Naive thymus-derived CD8-positive, alpha-beta T cell (primary cell): ENCODE data around the gene SELENOW. TPM values are rescaled to one million over a fixed set of nuclear protein-coding genes. Genes with fewer than 3 reads are reported as not detected.
A peak's percentile ranks its signal among the peaks of the same experiment; 100 is the strongest.
"Not testable (repeated sequence)": the region's sequence is repeated elsewhere in the genome, so short reads cannot be mapped to it uniquely, and the experiment has no call there.

Experiments
- ATAC-seq, 2 donors: fragments of 150-1000 bp; cut with Tn5 transposase in 1 of 2; sonication (Bioruptor Pico), chemical (Tn5 transposase) in 1 of 2; 1 replicate in 1 of 2; 2 replicates in 1 of 2; pipeline ENCODE4 v1.10.0; 2021; ENCODE audit warnings: mild to moderate bottlenecking in 2 of 2, moderate library complexity in 2 of 2
- POLR2A ChIA-PET: fragments of 350-600 bp; sonication (Branson Sonifier 250); formaldehyde crosslinking; loops from one replicate; lab custom pipeline; 2021; ENCODE audit warnings: antibody characterized with exemption; lab: Charles Lee
- DNase-seq, 10 donors: peaks; one replicate each; pipeline versions ENCODE4 v3.0.0 to v3.0.0-alpha.2; 2020 to 2022
- H3K27ac Mint-ChIP-seq, 10 donors: one replicate each; pipeline ENCODE4 v1.8.0; 2020 to 2022; ENCODE audit warnings: mild to moderate bottlenecking in 10 of 10, mixed read lengths in 10 of 10, moderate library complexity in 4 of 10, inconsistent platforms in 1 of 10
- H3K27me3 Mint-ChIP-seq, 5 donors: one replicate each; pipeline ENCODE4 v1.8.0; 2021 to 2022; ENCODE audit warnings: mixed read lengths in 5 of 5
- H3K36me3 Mint-ChIP-seq, 3 donors: one replicate each; pipeline ENCODE4 v1.8.0; 2020 to 2022; ENCODE audit warnings: mixed read lengths in 3 of 3, mild to moderate bottlenecking in 2 of 3, inconsistent platforms in 1 of 3
- H3K4me1 Mint-ChIP-seq, 4 donors: one replicate each; pipeline ENCODE4 v1.8.0; 2021 to 2022; ENCODE audit warnings: mixed read lengths in 4 of 4
- H3K4me3 Mint-ChIP-seq, 10 donors: one replicate each; pipeline ENCODE4 v1.8.0; 2020 to 2022; ENCODE audit warnings: mild to moderate bottlenecking in 10 of 10, mixed read lengths in 10 of 10, moderate library complexity in 6 of 10, inconsistent platforms in 1 of 10
- H3K9me3 Mint-ChIP-seq, 9 donors: one replicate each; pipeline ENCODE4 v1.8.0; 2020 to 2022; ENCODE audit warnings: mixed read lengths in 9 of 9, mild to moderate bottlenecking in 3 of 9, inconsistent platforms in 1 of 9, moderate library complexity in 1 of 9
- polyA plus RNA-seq, 3 donors: library from polyadenylated mRNA; unstranded; fragments of 300-500 nt; fragmentation: Illumina TruSeq; gene quantifications; one replicate each; pipeline ENCODE4 v1.2.3, GENCODE V29; 2021
- total RNA-seq, 8 experiments: library from RNA in 2 of 8; stranded (reverse) in 2 of 8; gene quantifications; one replicate each; pipeline ENCODE4 v1.2.3 and lab custom pipeline; 2021 to 2026

SELENOW gene
- total and polyA plus RNA-seq, 5 experiments from 2014 or later: 93.3 to 427 (median 312) TPM

GRCh38 chr19:47776568-47776967, 1.9 kb upstream of the SELENOW start:
- Mint-ChIP-seq H3K27me3 (peaks cover 0 to under 1% (median 0%) of the 10 kb centered on the region in 5 donors), H3K4me3 (peak overlapping the region in 6 of 10 donors; percentile 2 to 98 (median 14)), H3K4me1 (peaks cover 14 to 49% (median 28%) of the 10 kb centered on the region in 4 donors), H3K36me3 (peaks cover 0 to 7% (median 0%) of the 10 kb centered on the region in 3 donors), H3K9me3 (no peaks in the 10 kb centered on the region), H3K27ac (peak overlapping the region in 4 of 10 donors; percentile 9 to 48 (median 30))
- DNase-seq (no peak), ATAC-seq (no peak)
- POLR2A ChIA-PET: interaction anchor here (0.6 to 0.7 kb wide), 4 partner anchors 11 to 709 kb away, joined by 3 to 8 read pairs (median 4); no protein-coding TSS in a partner anchor

- peaks cover 0 to 16% (median 0%) of the 10 kb centered on the region in 3 donors for H3K36me3 Mint-ChIP-seq
- POLR2A ChIA-PET: interaction anchor here (0.7 to 2.7 kb wide), 3 partner anchors 29 to 34 kb away, joined by 3 to 9 read pairs (median 7); partner anchors contain the start of gene NOP53
- DNase-seq, H3K9me3 Mint-ChIP-seq, H3K27me3 Mint-ChIP-seq, ATAC-seq: not testable (repeated sequence)
- peak overlapping the region; percentile 90 to 98 (median 94) for H3K4me3 Mint-ChIP-seq
- H3K27ac Mint-ChIP-seq: peak overlapping the region in 9 of 10 donors; percentile 37 to 98 (median 95)
- H3K4me1 Mint-ChIP-seq: peaks cover 16 to 49% (median 30%) of the 10 kb centered on the region in 4 donors
Observed at GRCh38 chr19:47777245-47778048, 1.1 kb upstream of the SELENOW start.

- Mint-ChIP-seq H3K36me3 (peaks cover 0 to 29% (median 3%) of the 10 kb centered on the region in 3 donors), H3K27ac (peak overlapping the region; percentile 86 to 98 (median 95)), H3K27me3 (no peaks in the 10 kb centered on the region), H3K4me3 (peak overlapping the region; percentile 90 to 98 (median 94)), H3K4me1 (peaks cover 14 to 49% (median 31%) of the 10 kb centered on the region in 4 donors), H3K9me3 (no peaks in the 10 kb centered on the region)
- ATAC-seq: peak; percentile 3 to 33
- POLR2A ChIA-PET: interaction anchor here (1.8 to 2.7 kb wide), 2 partner anchors 31 to 34 kb away, joined by 7 to 9 read pairs; partner anchors contain the start of gene NOP53
- no peak for DNase-seq
Observed at GRCh38 chr19:47778954-47779351, 450 bp downstream of the SELENOW start.

- Mint-ChIP-seq H3K9me3 (no peaks in the 10 kb centered on the region), H3K27ac (peak overlapping the region; percentile 86 to 98 (median 95)), H3K36me3 (peaks cover 0 to 36% (median 3%) of the 10 kb centered on the region in 3 donors), H3K4me1 (peaks cover 14 to 49% (median 31%) of the 10 kb centered on the region in 4 donors), H3K27me3 (no peaks in the 10 kb centered on the region), H3K4me3 (peak overlapping the region; percentile 90 to 98 (median 94))
- POLR2A ChIA-PET: interaction anchor here (2.7 kb wide), 1 partner anchor 34 kb away, joined by 9 read pairs; the partner anchor contains the start of gene NOP53
- DNase-seq (no peak), ATAC-seq (no peak)
Observed at GRCh38 chr19:47779524-47780214, 1.2 kb downstream of the SELENOW start.

GRCh38 chr19:47780215-47780551, 1.7 kb downstream of the SELENOW start:
- POLR2A ChIA-PET: interaction anchor here (2.7 kb wide), 1 partner anchor 35 kb away, joined by 9 read pairs; the partner anchor contains the start of gene NOP53
- Mint-ChIP-seq H3K27ac (peak overlapping the region; percentile 70 to 98 (median 87)), H3K36me3 (peaks cover 0 to 41% (median 3%) of the 10 kb centered on the region in 3 donors)

GRCh38 chr19:47781590-47782262, 3.2 kb downstream of the SELENOW start:
- POLR2A ChIA-PET: interaction anchor here (0.6 kb wide), 1 partner anchor 21 kb away, joined by 3 read pairs; no protein-coding TSS in a partner anchor
- H3K4me3 Mint-ChIP-seq: peak overlapping the region in 7 of 10 donors; percentile 0 to 66 (median 29)

More at GRCh38 chr19:47780215-47780551, 1.7 kb downstream of the SELENOW start:
- H3K4me1 Mint-ChIP-seq: peaks cover 14 to 49% (median 31%) of the 10 kb centered on the region in 4 donors
- H3K27me3 Mint-ChIP-seq: no peaks in the 10 kb centered on the region
- no peak for ATAC-seq
- DNase-seq: no peak
- H3K4me3 Mint-ChIP-seq: peak overlapping the region; percentile 90 to 98 (median 94)
- no peaks in the 10 kb centered on the region for H3K9me3 Mint-ChIP-seq

GRCh38 chr19:47786566-47786965, 8.1 kb downstream of the SELENOW start:
- POLR2A ChIA-PET: no interaction called here
- ATAC-seq (no peak), DNase-seq (no peak)
- Mint-ChIP-seq H3K4me1 (peaks cover 4 to 13% (median 8%) of the 10 kb centered on the region in 4 donors), H3K27ac (no peak overlapping the region), H3K27me3 (no peaks in the 10 kb centered on the region), H3K9me3 (no peaks in the 10 kb centered on the region), H3K36me3 (peaks cover 0 to 48% (median 6%) of the 10 kb centered on the region in 3 donors), H3K4me3 (no peak overlapping the region)

More at GRCh38 chr19:47781590-47782262, 3.2 kb downstream of the SELENOW start:
- peak overlapping the region in 6 of 10 donors; percentile 33 to 86 (median 50) for H3K27ac Mint-ChIP-seq
- peaks cover 0 to 55% (median 6%) of the 10 kb centered on the region in 3 donors for H3K36me3 Mint-ChIP-seq
- H3K9me3 Mint-ChIP-seq: no peaks in the 10 kb centered on the region
- ATAC-seq (no peak), DNase-seq (no peak)
- H3K27me3 Mint-ChIP-seq: no peaks in the 10 kb centered on the region
- H3K4me1 Mint-ChIP-seq: peaks cover 14 to 46% (median 31%) of the 10 kb centered on the region in 4 donors

GRCh38 chr19:47787307-47787706, 8.8 kb downstream of the SELENOW start:
- H3K27ac Mint-ChIP-seq, H3K27me3 Mint-ChIP-seq, H3K4me1 Mint-ChIP-seq, H3K4me3 Mint-ChIP-seq, ATAC-seq, DNase-seq, H3K9me3 Mint-ChIP-seq: not testable (repeated sequence)
- POLR2A ChIA-PET: interaction anchor here (0.6 kb wide), 1 partner anchor 1439 kb away, joined by 4 read pairs; no protein-coding TSS in a partner anchor
- H3K36me3 Mint-ChIP-seq: peaks cover 0 to 41% (median 6%) of the 10 kb centered on the region in 3 donors

- H3K27me3 Mint-ChIP-seq, H3K27ac Mint-ChIP-seq, H3K4me1 Mint-ChIP-seq, H3K9me3 Mint-ChIP-seq, ATAC-seq, H3K4me3 Mint-ChIP-seq: not testable (repeated sequence)
- POLR2A ChIA-PET: interaction anchor here (0.6 kb wide), 1 partner anchor 76 kb away, joined by 6 read pairs; no protein-coding TSS in a partner anchor
- peaks cover 0 to 17% (median 3%) of the 10 kb centered on the region in 3 donors for H3K36me3 Mint-ChIP-seq
- DNase-seq: peak in 1 of 10 donors; percentile 14
Observed at GRCh38 chr19:47789811-47790210, 11.3 kb downstream of the SELENOW start.

- H3K4me1 Mint-ChIP-seq: peaks cover 2 to 8% (median 7%) of the 10 kb centered on the region in 4 donors
- H3K27me3 Mint-ChIP-seq: peaks cover 0 to 1% (median under 1%) of the 10 kb centered on the region in 5 donors
- H3K36me3 Mint-ChIP-seq: peaks cover 0 to 11% (median 2%) of the 10 kb centered on the region in 3 donors
- peak; percentile 64 to 91 (median 78) for DNase-seq
- peak overlapping the region in 1 of 10 donors; percentile 14 for H3K4me3 Mint-ChIP-seq
- ATAC-seq: peak; percentile 77 to 93
- POLR2A ChIA-PET: no interaction called here
- H3K9me3 Mint-ChIP-seq: no peaks in the 10 kb centered on the region
- no peak overlapping the region for H3K27ac Mint-ChIP-seq
Observed at GRCh38 chr19:47790398-47790814, 11.9 kb downstream of the SELENOW start.

- DNase-seq (no peak), ATAC-seq (no peak)
- no peaks in the 10 kb centered on the region for H3K36me3 Mint-ChIP-seq
- H3K4me3 Mint-ChIP-seq: no peak overlapping the region
- H3K9me3 Mint-ChIP-seq: no peaks in the 10 kb centered on the region
- POLR2A ChIA-PET: no interaction called here
- peaks cover 2 to 8% (median 7%) of the 10 kb centered on the region in 4 donors for H3K4me1 Mint-ChIP-seq
- H3K27me3 Mint-ChIP-seq: peaks cover 0 to 4% (median 3%) of the 10 kb centered on the region in 5 donors
- no peak overlapping the region for H3K27ac Mint-ChIP-seq
Observed at GRCh38 chr19:47792616-47793015, 14.1 kb downstream of the SELENOW start.
